ENCODE data around the gene ARHGAP45.

Gene ARHGAP45

GRCh38 chr19:1087813-1088415 lies 20.9 kb downstream of the ARHGAP45 start:
- DNase-seq, result peak; percentile 92

- DNase-seq, result no peak
These were observed 21.5 kb downstream of the ARHGAP45 start for GRCh38 chr19:1088416-1089010.

- DNase-seq, result no peak
These were observed 22.3 kb downstream of the ARHGAP45 start for GRCh38 chr19:1089126-1089771.

- peak; percentile 45 for DNase-seq
These were observed 22.9 kb downstream of the ARHGAP45 start for GRCh38 chr19:1089891-1090290.

- no peak for DNase-seq
These were observed 24.0 kb downstream of the ARHGAP45 start for GRCh38 chr19:1090731-1091543.

GRCh38 chr19:1091544-1092175 lies 24.7 kb downstream of the ARHGAP45 start:
- no peak for DNase-seq

GRCh38 chr19:1093330-1093729 lies 26.4 kb downstream of the ARHGAP45 start:
- DNase-seq, result no peak

- no peak for DNase-seq
These were observed 27.0 kb downstream of the ARHGAP45 start for GRCh38 chr19:1093811-1094553.

GRCh38 chr19:1094655-1094977 lies 27.6 kb downstream of the ARHGAP45 start:
- no peak for DNase-seq

- peak; percentile 99 for DNase-seq
These were observed 28.2 kb downstream of the ARHGAP45 start, which contains the start of gene POLR2E for GRCh38 chr19:1094978-1095701. POLR2E (minus strand) TSS chr19:1095375; CDS start chr19:1095315, 60 bp downstream.

- DNase-seq, result no peak
These were observed 30.8 kb downstream of the ARHGAP45 start for GRCh38 chr19:1097810-1098176.

- no peak for DNase-seq
These were observed 31.4 kb downstream of the ARHGAP45 start for GRCh38 chr19:1098177-1099051.

GRCh38 chr19:1101337-1101698 lies 34.4 kb downstream of the ARHGAP45 start:
- peak; percentile 83 for DNase-seq

GRCh38 chr19:1102407-1103131 lies 35.6 kb downstream of the ARHGAP45 start:
- DNase-seq, result peak; percentile 43

- DNase-seq, result no peak
These were observed 36.3 kb downstream of the ARHGAP45 start for GRCh38 chr19:1103132-1103707.

GRCh38 chr19:1103708-1104310 lies 36.8 kb downstream of the ARHGAP45 start, which contains the start of gene GPX4:
GPX4 (plus strand) TSS chr19:1103994; CDS start chr19:1104044, 50 bp downstream.
- peak; percentile 100 for DNase-seq

- DNase-seq, result peak; percentile 84
These were observed 37.5 kb downstream of the ARHGAP45 start for GRCh38 chr19:1104311-1105007.
